Left ventricle myocardium superior (tissue), 1 donor: ENCODE data around the gene UCN. TPM values are rescaled to one million over a fixed set of nuclear protein-coding genes. Genes with fewer than 3 reads are reported as not detected.
"Not testable (repeated sequence)": the region's sequence is repeated elsewhere in the genome, so short reads cannot be mapped to it uniquely, and the experiment has no call there.

Source experiments
- ATAC-seq: fragments of 200-7000 bp; cut with Tn5 transposase; one replicate; pipeline ENCODE4 v1.9.1; 2020; ENCODE audit warnings: mild to moderate bottlenecking, moderate library complexity
- DNase-seq: peaks from one replicate; pipeline ENCODE4 v3.0.0-alpha.2; 2020
- intact Hi-C: fragments of 100-400 bp; cut with micrococcal nuclease; formaldehyde crosslinking; loops from one replicate; pipeline ENCODE4 v1.11.0; 2022
- long read RNA-seq: library from polyadenylated mRNA; unstranded; transcript quantifications from one replicate; pipeline ENCODE4 v2.0.0, GENCODE V29; 2021
- total RNA-seq: library from RNA; stranded (reverse); fragmentation: NEBNext Ultra II Directional; extraction: Animal tissue kit (Norgen Biotek cat#: 25700); gene quantifications from one replicate; pipeline ENCODE4 v1.2.1, GENCODE V29; 2021
- donor health status: DM: no; HTN: yes; CAD: no; lungs with severe emphysema.

Gene UCN, protein sequence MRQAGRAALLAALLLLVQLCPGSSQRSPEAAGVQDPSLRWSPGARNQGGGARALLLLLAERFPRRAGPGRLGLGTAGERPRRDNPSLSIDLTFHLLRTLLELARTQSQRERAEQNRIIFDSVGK
- total RNA-seq: 0.55 TPM
- long read RNA-seq: 0 reads

DNA sequence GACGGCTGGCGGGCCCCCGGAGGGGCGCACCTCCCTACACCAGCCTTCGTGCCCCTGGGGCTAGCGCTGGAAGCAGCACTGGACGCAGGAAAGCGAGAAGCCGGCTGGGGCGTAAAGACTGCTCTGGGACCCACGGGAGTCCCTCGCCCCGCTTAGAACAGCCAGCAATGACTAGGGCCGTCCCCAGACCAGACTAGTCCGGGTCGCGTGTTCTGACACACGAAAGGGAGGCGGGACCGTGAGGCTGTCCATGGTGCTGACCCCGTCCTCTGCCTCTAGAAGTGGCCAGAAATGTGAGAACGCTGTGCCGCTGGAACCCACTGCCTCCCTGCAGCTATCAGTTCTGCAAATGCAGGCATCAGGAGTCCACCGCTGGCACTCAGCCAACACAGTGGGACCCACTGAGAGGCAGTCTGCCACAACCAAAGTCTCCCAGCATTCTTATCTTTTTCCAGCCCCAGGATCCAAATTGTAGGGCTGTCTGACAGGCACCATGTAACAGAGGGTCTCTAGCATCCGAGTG, at the start of gene UCN:
Gene UCN, minus strand, starts transcription at position 87 of the 523 bp plus-strand sequence. CDS start 550 bp downstream, outside the sequence.
- intact Hi-C loops: no loop called here
- DNase-seq: peak; percentile 64
- ATAC-seq: peak; percentile 27

DNA sequence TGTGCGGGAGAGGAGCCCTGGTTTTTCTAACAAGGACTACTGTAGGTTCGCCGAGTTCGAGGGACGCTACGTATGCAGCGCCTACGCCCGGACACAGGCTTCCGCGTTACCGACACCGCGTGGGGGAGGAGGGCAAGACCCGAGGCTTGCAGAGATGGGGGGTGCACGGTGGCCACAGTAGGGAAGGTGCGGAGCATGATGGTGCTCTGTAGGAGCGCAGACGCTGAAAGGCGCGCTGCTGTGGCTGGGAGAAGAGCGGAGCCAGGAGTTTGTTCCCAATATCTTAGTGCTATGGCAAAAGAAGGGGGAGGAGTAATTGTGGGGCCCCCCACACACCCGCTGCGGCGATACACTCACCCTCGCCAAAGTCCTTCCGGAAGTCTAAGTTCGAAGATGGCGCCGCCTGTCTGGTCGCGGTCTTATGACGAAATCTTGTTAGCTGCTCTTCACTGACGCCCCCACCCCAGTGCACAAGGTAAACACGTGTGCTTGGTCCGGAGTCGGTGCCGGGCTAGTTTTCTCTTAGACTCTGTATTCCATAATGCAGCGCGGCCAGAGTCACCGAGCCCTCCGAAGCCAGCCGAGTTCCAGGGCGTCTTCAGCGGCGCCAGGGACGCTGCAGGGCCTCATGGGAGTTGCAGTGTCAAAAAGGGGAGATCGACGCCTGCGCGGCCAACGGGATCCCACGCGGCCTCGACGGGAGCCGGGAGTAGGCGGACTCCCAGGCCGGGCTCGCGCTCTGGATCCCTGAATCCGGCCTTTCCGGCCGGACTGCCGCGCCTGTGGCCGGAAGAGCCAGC, 48.3 kb upstream of the UCN start, which contains the start of gene GTF3C2:
Gene GTF3C2, minus strand, starts transcription at position 383 of the 800 bp plus-strand sequence. CDS start 13,210 bp downstream, outside the sequence.
- peak; percentile 96 for DNase-seq
- peak; percentile 98 for ATAC-seq
- intact Hi-C loops: no loop called here

DNA sequence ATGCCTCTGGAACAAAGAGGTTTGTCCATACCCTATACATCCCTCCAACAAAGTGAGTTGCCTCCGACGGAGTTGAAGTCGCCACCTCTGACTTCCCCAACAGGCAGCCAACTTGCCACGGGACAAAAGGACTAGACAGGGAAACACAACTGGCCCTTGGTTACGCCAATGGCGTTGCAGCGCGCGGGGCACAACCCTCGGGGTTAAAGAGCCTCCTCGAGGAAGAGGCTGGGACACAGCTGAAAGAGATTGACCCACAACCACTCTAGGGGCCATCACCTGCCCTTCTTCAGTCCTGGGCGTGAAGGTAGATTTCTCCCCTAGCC, 47.8 kb upstream of the UCN start:
- DNase-seq (peak; percentile 44), ATAC-seq (no peak)
- intact Hi-C loops: no loop called here

DNA sequence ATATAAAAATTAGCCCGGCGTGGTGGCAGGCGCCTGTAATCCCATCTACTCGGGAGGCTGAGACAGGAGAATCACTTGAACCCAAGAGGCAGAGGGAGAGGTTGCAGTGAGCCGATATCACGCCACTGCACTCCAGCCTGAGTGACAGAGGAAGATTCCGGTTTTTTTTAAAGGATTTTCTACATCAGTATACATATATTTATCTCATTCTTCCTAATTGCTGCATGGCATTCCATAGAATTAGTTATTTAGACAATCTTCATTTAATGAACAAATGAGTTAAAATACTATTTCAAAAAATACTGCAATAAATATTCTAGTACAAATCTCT, 46.3 kb upstream of the UCN start:
- no peak for DNase-seq
- intact Hi-C loops: no loop called here
- no peak for ATAC-seq

DNA sequence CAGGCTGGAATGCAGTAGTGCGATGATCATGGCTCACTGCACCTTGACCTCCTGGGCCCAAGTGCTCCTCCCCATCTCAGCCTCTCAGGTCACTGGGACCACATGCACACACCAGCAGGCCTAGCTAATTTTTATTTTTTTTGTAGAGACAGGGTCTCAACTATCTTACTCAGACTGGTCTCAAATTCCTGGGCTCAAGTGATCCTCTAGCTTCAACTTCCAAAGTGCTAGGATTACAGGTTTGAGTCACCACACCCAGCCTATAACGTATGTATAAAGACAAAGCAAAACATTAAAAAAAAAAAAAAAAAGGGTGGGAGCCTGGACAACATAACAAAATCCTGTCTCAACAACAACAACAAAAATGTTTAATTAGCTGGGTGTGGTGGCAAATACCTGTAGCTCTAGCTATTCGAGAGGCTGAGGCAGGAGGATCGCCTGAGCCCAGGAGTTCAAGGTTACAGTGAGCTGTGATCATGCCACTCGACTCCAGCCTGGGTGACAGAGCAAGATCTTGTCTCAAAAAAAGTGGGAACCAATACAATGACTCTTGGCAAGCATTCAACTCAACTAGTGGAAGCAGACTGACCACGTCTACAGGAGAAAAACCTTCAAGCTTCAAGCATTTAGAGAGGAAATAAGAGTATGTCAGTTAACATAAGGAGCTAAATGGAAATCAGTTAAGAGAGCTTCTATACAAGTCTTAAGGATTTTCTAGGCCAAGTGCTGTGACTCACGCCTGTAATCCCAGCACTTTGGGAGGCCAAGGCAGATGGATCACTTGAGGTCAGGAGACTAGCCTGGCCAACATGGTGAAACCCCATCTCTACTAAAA, 45.7 kb upstream of the UCN start:
- intact Hi-C loops: no loop called here
- DNase-seq (no peak), ATAC-seq (no peak)

DNA sequence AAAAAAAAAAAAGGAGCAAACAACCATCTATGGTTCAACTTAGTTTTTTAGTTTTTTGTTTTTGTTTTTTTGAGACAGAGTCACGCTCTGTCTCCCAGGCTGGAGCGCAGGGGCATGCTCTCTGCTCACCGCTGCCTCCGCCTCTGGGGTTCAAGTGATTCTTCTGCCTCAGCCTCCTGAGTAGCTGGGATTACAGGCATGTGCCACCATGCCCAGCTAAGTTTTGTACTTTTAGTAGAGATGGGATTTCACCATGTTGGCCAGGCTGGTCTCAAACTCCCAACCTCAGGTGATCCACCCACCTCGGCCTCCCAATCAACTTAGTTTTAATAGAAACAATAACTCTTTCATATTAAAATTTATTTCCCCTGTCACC, 45.1 kb upstream of the UCN start:
- intact Hi-C loops, DNase-seq, ATAC-seq: not testable (repeated sequence)

DNA sequence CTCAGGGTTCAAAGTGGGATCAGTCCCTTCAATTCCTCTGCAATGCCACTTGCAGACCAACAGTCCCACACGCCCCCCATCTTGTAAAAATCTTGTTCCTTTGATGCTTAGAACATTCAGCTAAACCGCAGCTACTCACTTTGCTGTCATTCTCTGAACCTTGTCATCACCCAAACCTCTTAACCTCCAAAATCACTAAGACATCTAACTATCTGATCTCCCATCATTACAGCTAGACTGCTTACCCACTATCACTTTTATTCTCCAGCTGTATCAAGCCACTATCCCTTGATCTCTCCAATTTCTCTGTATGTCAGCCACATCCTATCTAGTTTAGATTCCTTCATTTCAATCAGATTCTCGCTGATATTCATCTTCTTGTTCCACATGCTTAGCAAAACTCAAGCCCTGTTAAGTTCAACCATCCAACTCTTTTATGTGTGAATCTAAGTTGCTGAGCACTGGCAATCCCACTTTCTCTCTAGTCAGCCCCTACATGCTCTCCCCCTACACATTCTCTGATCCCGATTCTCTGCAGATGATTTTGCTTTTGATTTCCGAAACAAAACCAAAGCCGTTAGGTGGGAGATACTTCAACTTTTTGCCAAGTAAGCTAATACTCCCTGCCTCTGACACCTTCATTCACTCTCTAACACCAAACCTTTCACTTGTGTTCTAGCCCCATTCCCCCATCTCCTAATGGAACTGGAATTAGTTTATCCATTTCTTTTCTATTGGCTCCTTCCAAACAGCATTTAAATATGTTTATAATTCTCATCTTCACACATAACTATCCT, 43.8 kb upstream of the UCN start:
- ATAC-seq (no peak), DNase-seq (no peak)
- intact Hi-C loops: no loop called here

DNA sequence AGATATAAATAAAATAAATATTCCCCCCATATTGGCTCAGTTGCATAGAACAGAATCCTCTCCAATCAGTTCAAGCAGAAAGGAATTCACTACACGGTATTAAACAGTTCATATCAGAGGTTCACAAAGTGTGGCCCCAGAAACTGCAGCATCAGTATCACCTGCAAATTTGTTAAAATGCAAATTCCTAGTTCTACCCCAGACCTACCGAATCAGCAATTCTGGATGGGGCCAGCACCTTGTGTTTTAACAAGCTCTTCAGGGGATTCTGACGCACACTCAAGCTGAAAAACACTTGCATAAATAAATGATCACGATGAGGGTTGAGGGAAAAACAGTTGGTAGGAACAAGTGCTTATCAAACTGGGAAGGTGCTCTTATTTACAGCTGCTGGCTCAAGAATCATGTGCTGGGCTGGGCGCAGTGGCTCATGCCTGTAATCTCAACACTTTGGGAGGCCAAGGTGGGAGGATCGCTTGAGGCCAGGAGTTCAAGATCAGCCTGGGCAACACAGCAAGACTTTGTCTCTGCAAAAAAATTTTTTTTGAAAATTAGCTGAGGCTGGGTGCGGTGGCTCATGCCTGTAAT, 42.0 kb upstream of the UCN start:
- ATAC-seq: no peak
- no peak for DNase-seq
- intact Hi-C loops: no loop called here

DNA sequence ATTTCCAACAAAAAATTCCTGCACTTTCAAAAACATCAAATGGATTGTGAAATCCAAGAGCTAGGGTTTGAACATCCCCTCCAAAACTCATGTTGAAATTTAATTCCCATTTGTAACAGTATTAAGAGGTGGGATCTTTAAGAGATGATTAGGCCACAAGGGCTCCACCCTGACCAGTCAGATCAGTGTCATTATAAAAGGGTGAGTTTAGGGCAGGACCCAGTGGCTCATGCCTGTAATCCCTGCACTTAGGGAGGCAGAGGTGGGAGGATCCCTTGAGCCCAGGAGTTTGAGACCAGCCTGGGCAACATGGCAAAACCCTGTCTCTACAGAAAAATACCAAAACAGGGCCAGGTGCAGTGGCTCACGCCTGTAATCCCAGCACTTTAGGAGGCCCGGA, 39.4 kb upstream of the UCN start:
- no peak for ATAC-seq
- no peak for DNase-seq
- intact Hi-C loops: no loop called here

DNA sequence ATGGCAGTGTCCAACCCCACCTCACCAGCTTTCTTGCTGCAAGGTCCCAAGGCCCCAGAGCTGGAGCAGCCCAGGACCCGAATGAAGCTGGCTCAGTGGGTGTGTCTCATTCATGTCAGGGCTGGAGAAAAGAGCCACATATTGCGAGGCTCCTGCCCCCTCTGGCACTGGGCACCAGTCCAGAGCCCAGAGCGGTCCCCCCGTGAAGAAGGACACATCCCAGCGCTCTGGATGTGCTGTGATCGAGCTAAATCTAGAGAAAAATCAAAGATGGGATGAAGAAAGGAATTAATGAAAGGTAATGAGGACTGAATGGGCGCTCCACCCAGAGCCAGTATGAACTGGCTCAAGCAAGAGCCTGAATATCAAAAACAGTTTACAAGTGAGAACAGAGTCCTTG, 27.9 kb upstream of the UCN start:
- no peak for DNase-seq
- no peak for ATAC-seq
- intact Hi-C loops: no loop called here

DNA sequence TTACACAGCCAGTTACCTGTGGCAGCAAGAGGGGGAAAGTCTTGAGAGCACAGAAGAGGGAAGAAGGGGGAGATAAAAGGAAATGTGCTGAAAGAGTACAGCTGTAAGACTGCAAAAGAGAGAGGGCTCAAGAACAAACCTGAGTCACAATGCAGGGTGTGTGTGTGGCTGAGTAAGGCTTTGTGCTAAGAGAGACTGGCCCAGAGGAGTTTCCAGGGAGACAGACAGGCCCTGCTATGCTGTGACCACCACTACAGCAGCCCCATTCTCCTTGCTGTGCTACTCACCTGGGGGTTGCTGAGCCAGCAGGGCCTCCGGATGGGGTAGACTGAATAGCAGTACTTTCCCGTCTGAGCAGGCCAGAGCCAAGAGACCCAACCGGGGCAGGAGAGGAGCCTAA, 27.1 kb upstream of the UCN start:
- intact Hi-C loops: no loop called here
- ATAC-seq: no peak

DNA sequence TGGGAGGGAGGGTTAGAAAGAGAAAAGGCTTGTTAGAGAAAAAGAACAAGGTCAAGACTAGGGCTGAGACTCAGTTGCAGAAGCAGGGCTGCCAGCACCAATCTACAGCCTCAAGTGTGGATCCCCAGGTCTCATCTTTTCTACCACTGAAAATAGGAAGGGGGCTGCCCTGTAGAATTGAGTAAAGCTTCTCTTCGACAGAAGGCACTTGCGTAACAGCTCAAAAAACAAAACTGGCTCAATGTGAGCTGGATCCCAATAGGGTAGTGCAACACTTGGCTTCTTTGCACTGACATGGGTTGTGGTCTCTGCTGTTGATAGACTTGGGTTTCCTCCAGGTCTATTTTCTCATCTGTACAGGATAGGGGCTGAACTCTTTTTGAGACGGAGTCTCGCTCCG, 16.5 kb upstream of the UCN start:
- ATAC-seq: no peak
- DNase-seq: no peak
- intact Hi-C loops: no loop called here

More for the DNA sequence above, 27.1 kb upstream of the UCN start:
- DNase-seq: no peak

DNA sequence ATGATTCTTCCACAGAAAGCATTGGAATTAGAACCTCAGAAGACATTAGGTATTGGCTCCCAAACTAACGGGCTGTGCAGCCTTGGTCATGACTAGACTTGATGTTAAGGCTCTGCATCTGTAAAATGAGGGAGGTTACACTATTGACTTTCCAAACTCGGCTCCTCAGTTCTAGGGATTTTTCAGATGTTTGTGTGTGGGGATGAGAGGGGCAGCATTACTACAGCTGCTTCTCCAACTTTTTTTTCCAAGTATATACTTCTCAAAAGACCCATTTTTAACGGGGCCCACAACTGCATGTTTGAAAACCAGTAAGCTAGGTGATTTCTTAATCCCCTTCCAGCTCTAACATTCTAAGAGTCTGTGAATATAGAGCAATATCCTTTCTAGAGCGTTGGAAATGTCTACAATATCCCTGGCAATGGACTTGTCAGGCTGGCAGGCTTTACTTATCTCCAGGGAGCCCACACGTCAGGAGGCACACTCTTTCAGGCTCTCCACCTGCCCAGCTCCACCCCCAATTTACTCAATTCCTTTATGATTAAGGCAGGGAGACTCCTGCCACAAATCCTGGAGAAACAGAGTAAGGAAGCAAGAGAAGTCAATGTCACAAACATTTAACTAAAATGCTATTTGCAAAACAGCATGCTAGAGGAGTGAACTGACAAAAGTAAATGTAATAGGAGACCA, 15.5 kb upstream of the UCN start:
- intact Hi-C loops: no loop called here
- ATAC-seq: peak; percentile 1

DNA sequence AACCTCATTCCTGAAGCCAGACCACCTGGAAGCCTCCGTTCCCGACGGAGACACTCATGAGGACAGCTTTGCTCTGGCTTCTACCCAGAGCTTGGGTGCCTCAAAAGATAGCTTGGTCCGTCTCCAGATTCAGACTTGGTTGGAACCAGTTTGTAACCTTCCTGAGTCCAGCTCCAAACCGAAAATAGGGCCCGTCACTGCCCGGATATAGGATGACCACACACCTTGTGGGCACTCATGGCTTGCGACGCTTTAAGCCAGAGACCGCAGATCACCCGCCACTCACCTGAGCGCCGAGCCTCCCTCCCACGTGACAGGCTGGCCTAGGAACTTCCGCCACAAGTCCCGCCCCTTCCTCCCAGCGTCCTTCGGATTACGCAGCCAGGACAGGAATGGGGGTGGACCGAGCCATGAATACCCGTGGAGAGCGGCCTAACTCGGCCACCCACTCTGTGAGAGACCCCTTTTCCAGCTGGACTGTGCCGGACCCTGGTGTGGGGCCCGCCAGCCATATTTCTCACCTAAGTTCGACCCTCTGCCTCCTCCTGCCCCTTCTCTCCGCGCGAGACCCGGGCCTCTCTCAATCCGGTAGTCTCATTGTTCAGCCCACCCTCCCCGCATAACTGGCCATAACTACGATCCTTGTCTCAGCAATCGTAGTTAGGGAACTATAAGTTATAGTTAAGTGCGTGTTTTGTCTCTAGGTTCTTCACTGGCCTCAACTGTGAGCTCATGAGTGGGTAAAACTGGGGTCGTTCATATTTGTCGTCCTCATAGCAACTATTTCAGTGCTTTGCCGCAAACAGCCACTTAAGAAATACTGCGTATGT, 14.7 kb upstream of the UCN start, which contains the start of gene MPV17:
Gene MPV17, minus strand, starts transcription at position 332 of the 830 bp plus-strand sequence. CDS start 580 bp downstream, outside the sequence.
- peak; percentile 92 for ATAC-seq
- intact Hi-C loops: no loop called here
- peak; percentile 93 for DNase-seq

More for the DNA sequence above, 15.5 kb upstream of the UCN start:
- no peak for DNase-seq

DNA sequence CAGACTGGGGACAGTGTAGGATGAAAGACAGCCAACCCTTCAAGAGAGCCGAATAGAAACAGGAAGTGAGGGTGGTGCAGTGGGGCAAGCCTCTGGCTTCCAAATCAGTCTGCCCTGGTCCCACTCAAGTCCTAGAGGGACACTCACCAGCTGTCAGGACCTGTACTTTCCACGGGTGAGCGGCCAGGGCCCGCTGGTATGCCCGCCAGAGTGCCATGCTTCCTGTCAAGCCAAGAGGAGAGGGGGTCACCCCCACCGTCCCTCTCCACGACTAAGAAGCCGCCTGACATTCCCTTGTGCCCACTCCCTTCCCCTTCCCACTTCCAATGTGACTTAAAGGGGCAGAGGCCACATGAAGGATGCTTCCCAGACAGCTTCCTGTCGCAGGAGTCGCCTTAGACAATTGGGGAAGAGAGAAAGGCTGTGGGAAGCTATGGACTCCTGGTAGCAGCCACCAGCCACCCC, 14.1 kb upstream of the UCN start:
- DNase-seq: no peak
- peak; percentile 16 for ATAC-seq

DNA sequence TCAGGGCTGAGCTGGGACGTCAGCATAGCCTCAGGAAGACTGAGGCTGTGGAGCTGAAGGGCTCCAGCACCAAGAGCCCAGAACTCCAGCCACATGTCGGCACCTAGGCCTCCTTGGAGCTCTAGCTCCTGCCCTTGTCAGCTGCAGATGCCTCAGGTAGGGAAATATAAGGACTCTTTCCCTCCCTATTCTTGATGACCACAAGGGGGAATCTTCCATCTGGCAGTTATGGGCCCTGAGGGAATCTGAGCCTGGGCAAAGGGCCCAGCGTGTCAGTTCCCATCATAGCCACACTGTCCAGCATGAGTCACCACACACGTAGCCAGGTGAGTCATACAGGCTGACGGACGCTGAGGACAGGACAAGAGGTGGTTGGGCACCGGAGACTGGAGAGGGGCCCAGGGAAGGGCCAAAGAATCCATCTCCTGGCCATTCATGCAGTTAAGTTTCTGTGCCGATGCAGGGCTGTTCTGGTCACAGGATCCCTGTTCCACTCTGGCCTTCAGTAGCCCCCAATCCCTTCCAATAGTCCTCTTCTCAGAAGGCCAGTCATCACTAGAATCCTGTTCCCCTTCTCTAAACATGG, 12.8 kb upstream of the UCN start:
- peak; percentile 76 for ATAC-seq

More for the DNA sequence above, 14.1 kb upstream of the UCN start:
- intact Hi-C loops: no loop called here

DNA sequence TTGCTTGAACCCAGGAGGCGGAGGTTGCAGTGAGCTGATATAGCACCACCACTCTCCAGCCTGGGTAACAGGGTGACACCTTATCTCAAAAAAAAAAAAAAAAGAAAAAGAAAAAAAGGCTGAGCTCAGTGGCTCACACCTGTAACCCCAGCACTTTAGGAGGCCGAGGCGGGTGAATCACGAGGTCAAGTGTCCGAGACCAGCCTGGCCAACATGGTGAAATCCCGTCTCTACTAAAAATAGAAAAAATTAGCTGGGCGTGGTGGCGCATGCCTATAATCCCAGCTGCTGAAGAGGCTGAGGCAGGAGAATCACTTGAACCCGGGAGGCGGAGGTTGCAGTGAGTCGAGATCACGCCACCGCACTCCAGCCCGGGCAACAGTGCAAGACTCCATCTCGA, 11.6 kb upstream of the UCN start:
- intact Hi-C loops, DNase-seq, ATAC-seq: not testable (repeated sequence)

More for the DNA sequence above, 12.8 kb upstream of the UCN start:
- intact Hi-C loops: no loop called here
- DNase-seq: peak; percentile 81
